Spleen (tissue), 7 donors: ENCODE results near the gene SERPINA1.

Source experiments
- CTCF ChIP-seq, 11 experiments: fragments of 200-600 bp in 7 of 11; fragments of 450-650 bp in 4 of 11; sonication (generic) in 4 of 11; IDR thresholded peaks in 8 of 11; conservative IDR thresholded peaks in 3 of 11; 1 replicate in 7 of 11; 2 replicates in 4 of 11; pipeline versions ENCODE4 v1.4.0 to v1.8.0; 2016 to 2021; ENCODE audit warnings: antibody characterized with exemption in 11 of 11, inconsistent platforms in 4 of 11, mild to moderate bottlenecking in 1 of 11
- POLR2A ChIP-seq, 3 donors: fragments of 450-650 bp; IDR thresholded peaks; one replicate each; pipeline ENCODE4 v1.5.1; 2017; ENCODE audit warnings: antibody characterized with exemption in 3 of 3, mild to moderate bottlenecking in 1 of 3
- POLR2AphosphoS5 ChIP-seq, 3 donors: sonication (generic); formaldehyde crosslinking; IDR thresholded peaks; one replicate each; pipeline ENCODE4 v1.5.1; 2017; ENCODE audit warnings: antibody characterized with exemption in 3 of 3
- donor health status: DM: no; HTN: no; CAD: no; lungs with moderate emphysema.
- donor health status: DM: no; HTN: no; CAD: no.
- donor health status: DM: no; HTN: no; CAD: no.

- no peak for TF ChIP-seq CTCF (IDR thresholded peaks at IDR 0.05 in 8 of 11, conservative IDR thresholded peaks at IDR 0.05 in 3 of 11)
- no peak for TF ChIP-seq POLR2A (IDR thresholded peaks at IDR 0.05)
- peak in 1 of 3 donors; percentile 55 for TF ChIP-seq POLR2AphosphoS5 (IDR thresholded peaks at IDR 0.05)
Measured at GRCh38 chr14:94387051-94388026, 1.1 kb downstream of the SERPINA1 start.
